Measurements from ENCODE around the gene DHFR. TPM values are rescaled to one million over a fixed set of nuclear protein-coding genes. Genes with fewer than 3 reads are reported as not detected.

Gene DHFR
- total RNA-seq, 2 donors from 2014 or later: 48.6 to 58.5 TPM

DNA sequence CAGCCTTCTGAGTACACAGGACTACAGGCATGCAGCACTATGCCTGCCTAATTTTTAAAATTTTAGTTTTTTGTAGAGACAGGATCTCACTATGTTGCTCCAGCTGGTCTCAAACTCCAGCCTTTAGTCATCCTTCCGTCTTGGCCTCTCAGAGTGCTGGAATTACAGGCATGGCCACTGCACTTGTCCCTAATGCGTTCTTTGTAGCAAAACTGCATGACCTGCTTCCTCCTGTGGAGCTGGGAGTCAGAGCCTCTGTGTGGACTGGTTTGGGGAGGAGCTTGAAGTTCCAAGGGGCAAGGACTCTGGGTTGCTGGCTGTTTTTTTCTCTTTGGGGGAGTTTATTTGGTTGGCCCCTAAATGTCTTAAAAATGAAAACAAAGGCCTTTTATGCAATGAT lies 62.0 kb downstream of the DHFR start:
- Mint-ChIP-seq H3K27me3 (ENCODE audit: insufficient read depth) (no peaks in the 10 kb centered on the region), H3K4me3 (no peak overlapping the region), H3K36me3 (ENCODE audit: low read depth) (no peaks in the 10 kb centered on the region), H3K27ac (no peak overlapping the region), H3K4me1 (peaks cover 9% of the 10 kb centered on the region), H3K9me3 (no peaks in the 10 kb centered on the region)
- Histone ChIP-seq H3K36me3 (ENCODE audit: control insufficient read depth, insufficient read depth, low read length) (no peaks in the 10 kb centered on the region), H3K4me1 (ENCODE audit: control insufficient read depth, insufficient read depth, low read length) (no peaks in the 10 kb centered on the region), H3K9ac (ENCODE audit: extremely low read depth, low read length, poor library complexity, severe bottlenecking) (no peak overlapping the region), H3K9me3 (ENCODE audit: control insufficient read depth, low read length) (no peaks in the 10 kb centered on the region), H3K27me3 (ENCODE audit: control insufficient read depth, insufficient read depth, low read length, poor library complexity, severe bottlenecking) (no peaks in the 10 kb centered on the region), H3K4me3 (ENCODE audit: low read length) (no peak overlapping the region), H3K27ac (ENCODE audit: low read depth, low read length) (no peak overlapping the region)
- TF ChIP-seq, protein P1, sequence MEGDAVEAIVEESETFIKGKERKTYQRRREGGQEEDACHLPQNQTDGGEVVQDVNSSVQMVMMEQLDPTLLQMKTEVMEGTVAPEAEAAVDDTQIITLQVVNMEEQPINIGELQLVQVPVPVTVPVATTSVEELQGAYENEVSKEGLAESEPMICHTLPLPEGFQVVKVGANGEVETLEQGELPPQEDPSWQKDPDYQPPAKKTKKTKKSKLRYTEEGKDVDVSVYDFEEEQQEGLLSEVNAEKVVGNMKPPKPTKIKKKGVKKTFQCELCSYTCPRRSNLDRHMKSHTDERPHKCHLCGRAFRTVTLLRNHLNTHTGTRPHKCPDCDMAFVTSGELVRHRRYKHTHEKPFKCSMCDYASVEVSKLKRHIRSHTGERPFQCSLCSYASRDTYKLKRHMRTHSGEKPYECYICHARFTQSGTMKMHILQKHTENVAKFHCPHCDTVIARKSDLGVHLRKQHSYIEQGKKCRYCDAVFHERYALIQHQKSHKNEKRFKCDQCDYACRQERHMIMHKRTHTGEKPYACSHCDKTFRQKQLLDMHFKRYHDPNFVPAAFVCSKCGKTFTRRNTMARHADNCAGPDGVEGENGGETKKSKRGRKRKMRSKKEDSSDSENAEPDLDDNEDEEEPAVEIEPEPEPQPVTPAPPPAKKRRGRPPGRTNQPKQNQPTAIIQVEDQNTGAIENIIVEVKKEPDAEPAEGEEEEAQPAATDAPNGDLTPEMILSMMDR (conservative IDR thresholded peaks at IDR 0.05): no peak
- peak; percentile 58 for DNase-seq
- WGBS, 2 experiments (ENCODE audit: insufficient coverage in 1 of 2, insufficient read length in 1 of 2): 77 to 89% methylated on average over 1 to 2 of the region's 2 CpGs

GRCh38 chr5:80592105-80592504 lies 62.7 kb downstream of the DHFR start:
- Histone ChIP-seq H3K36me3 (ENCODE audit: control insufficient read depth, insufficient read depth, low read length) (no peaks in the 10 kb centered on the region), H3K4me1 (ENCODE audit: control insufficient read depth, insufficient read depth, low read length) (no peaks in the 10 kb centered on the region), H3K27me3 (ENCODE audit: control insufficient read depth, insufficient read depth, low read length, poor library complexity, severe bottlenecking) (no peaks in the 10 kb centered on the region), H3K9ac (ENCODE audit: extremely low read depth, low read length, poor library complexity, severe bottlenecking) (no peak overlapping the region), H3K27ac (ENCODE audit: low read depth, low read length) (no peak overlapping the region), H3K9me3 (ENCODE audit: control insufficient read depth, low read length) (no peaks in the 10 kb centered on the region), H3K4me3 (ENCODE audit: low read length) (no peak overlapping the region)
- Mint-ChIP-seq H3K9me3 (no peaks in the 10 kb centered on the region), H3K4me1 (peaks cover 9% of the 10 kb centered on the region), H3K27ac (no peak overlapping the region), H3K36me3 (ENCODE audit: low read depth) (no peaks in the 10 kb centered on the region), H3K27me3 (ENCODE audit: insufficient read depth) (no peaks in the 10 kb centered on the region), H3K4me3 (no peak overlapping the region)
- 73 to 100% methylated on average over 1 of the region's 1 CpG for WGBS, 2 experiments (ENCODE audit: insufficient coverage in 1 of 2, insufficient read length in 1 of 2)
- TF ChIP-seq, protein P1 (conservative IDR thresholded peaks at IDR 0.05): no peak
- no peak for DNase-seq

DNA sequence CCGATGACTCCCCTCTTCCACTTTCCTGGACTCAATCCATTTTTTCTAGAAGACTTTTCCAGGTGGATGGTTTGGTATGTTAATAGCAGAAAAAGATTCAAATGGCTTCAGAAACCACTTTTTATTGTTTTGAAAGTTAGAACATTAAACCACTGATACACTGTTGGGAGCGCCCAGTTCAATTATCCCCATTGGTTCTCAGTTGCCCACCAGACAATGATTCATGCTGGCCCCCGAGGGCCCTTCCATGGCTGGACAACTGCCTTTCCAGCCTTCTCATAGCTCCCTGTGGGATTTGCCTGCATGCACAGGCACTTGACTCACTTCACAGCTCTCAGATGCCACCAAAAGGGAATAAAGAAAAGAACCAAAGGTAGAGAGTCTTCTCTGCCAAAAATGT lies 63.4 kb downstream of the DHFR start:
- Histone ChIP-seq H3K9ac (ENCODE audit: extremely low read depth, low read length, poor library complexity, severe bottlenecking) (no peak overlapping the region), H3K27ac (ENCODE audit: low read depth, low read length) (no peak overlapping the region), H3K4me3 (ENCODE audit: low read length) (no peak overlapping the region), H3K4me1 (ENCODE audit: control insufficient read depth, insufficient read depth, low read length) (no peaks in the 10 kb centered on the region), H3K9me3 (ENCODE audit: control insufficient read depth, low read length) (no peaks in the 10 kb centered on the region), H3K27me3 (ENCODE audit: control insufficient read depth, insufficient read depth, low read length, poor library complexity, severe bottlenecking) (no peaks in the 10 kb centered on the region), H3K36me3 (ENCODE audit: control insufficient read depth, insufficient read depth, low read length) (no peaks in the 10 kb centered on the region)
- TF ChIP-seq, protein P1 (conservative IDR thresholded peaks at IDR 0.05): no peak
- WGBS, 2 experiments (ENCODE audit: insufficient coverage in 1 of 2, insufficient read length in 1 of 2): 78 to 100% methylated on average over 1 to 3 of the region's 3 CpGs
- Mint-ChIP-seq H3K36me3 (ENCODE audit: low read depth) (no peaks in the 10 kb centered on the region), H3K27ac (no peak overlapping the region), H3K9me3 (no peaks in the 10 kb centered on the region), H3K27me3 (ENCODE audit: insufficient read depth) (no peaks in the 10 kb centered on the region), H3K4me1 (peaks cover 9% of the 10 kb centered on the region), H3K4me3 (no peak overlapping the region)
- no peak for DNase-seq
